LHCN-M2 (cell line): ENCODE results near the gene HHAT. TPM values are rescaled to one million over a fixed set of nuclear protein-coding genes. Genes with fewer than 3 reads are reported as not detected.
A peak's percentile ranks its signal among the peaks of the same experiment; 100 is the strongest.
"Not testable (repeated sequence)": the region's sequence is repeated elsewhere in the genome, so short reads cannot be mapped to it uniquely, and the experiment has no call there.

ENCODE experiments used
- DNase-seq: peaks from one replicate; pipeline ENCODE4 v3.0.0-alpha.2; 2012; ENCODE audit warnings: low read depth
- total RNA-seq: library from RNA; depleted of rRNA; stranded (reverse); fragments of >200 nt; gene quantifications from 2 replicates; pipeline ENCODE4 v1.2.3, GENCODE V29; 2014

The HHAT gene
- total RNA-seq, 1 experiment from 2014 or later: 24.6 TPM

- DNase-seq: no peak
These were observed 312.9 kb downstream of the HHAT start for GRCh38 chr1:210641582-210641981.

- DNase-seq: no peak
These were observed 317.0 kb downstream of the HHAT start for GRCh38 chr1:210645582-210646257.

GRCh38 chr1:210646258-210646616 is 317.5 kb downstream of the HHAT start:
- no peak for DNase-seq

- peak; percentile 70 for DNase-seq
These were observed 319.0 kb downstream of the HHAT start for GRCh38 chr1:210647406-210648333.

GRCh38 chr1:210648588-210649269 is 320.0 kb downstream of the HHAT start:
- no peak for DNase-seq

GRCh38 chr1:210650403-210650802 is 321.7 kb downstream of the HHAT start:
- no peak for DNase-seq

GRCh38 chr1:210652329-210652954 is 323.7 kb downstream of the HHAT start:
- no peak for DNase-seq

DNA sequence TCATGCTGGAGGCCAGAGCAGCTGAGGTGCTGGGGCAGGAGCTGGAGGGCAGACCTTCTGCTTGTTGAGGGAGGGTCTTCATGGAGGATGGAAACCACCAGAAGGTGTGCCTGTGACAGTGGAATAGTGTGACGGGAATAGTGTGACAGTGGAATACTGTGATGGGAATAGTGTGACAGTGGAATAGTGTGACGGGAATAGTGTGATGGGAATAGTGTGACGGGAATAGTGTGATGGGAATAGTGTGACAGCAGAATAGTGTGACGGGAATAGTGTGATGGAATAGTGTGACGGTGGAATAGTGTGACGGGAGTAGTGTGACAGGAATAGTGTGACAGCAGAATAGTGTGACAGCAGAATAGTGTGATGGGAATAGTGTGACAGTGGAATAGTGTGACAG is 325.1 kb downstream of the HHAT start:
- DNase-seq: no peak

DNA sequence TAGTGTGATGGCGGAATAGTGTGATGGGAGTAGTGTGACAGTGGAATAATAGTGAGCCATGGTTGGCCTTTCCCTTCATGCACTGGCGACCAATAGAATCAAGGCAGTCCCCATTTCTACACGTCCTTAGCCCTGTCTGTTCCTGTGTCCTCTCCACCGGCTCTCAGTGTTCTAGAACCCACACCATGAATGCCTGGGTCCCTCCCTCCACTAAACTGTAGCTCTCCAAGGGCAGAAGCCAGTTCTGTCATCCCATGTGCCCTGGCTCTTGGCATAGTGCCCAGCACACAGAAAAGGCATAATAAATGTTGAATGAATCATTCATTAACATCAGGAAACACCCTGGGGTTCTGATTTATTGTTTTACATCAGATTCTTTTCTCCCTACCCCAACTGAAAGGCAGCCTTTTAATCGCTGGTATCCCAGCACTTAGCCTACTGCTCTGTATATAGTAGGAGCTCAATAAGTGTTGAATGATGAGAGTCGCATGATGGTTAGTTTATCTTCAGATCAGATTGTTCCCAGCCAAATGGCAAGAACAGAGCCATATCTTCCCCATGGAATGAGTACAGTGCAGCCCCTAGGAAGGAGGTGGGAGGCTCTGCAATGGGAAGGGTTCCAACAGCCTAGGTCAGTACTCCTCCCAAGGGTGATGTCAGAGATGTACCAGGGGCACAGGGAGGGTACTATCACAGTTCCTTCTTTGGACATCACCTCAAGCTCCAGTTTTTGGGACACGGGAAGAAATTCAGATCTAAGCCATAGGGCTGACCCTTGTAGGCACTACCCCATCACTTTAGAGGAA is 325.7 kb downstream of the HHAT start:
- DNase-seq: no peak

DNA sequence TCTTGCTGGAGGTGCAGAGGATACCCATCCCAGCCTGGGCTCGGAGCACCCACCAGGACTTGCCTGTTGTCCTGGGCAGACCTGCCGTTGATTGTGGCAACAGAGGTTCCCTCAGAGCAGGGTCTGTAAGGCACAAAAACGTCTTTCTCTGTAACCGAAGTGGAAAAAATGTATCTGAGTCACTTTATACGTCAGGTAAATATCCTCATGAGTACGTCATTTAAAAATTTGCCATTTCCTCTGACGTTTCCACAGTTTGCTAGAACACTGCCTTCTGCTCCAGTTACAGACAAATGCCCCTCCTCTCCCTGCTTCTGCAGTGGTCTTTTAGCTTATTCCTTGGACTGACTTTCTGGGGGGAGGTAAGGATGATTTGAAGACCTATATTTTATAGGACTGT is 326.8 kb downstream of the HHAT start:
- no peak for DNase-seq

- no peak for DNase-seq
These were observed 329.1 kb downstream of the HHAT start for GRCh38 chr1:210657806-210658205.

GRCh38 chr1:210661520-210661919 is 332.8 kb downstream of the HHAT start:
- DNase-seq: not testable (repeated sequence)

- DNase-seq: no peak
These were observed 333.8 kb downstream of the HHAT start for GRCh38 chr1:210662291-210663050.

DNA sequence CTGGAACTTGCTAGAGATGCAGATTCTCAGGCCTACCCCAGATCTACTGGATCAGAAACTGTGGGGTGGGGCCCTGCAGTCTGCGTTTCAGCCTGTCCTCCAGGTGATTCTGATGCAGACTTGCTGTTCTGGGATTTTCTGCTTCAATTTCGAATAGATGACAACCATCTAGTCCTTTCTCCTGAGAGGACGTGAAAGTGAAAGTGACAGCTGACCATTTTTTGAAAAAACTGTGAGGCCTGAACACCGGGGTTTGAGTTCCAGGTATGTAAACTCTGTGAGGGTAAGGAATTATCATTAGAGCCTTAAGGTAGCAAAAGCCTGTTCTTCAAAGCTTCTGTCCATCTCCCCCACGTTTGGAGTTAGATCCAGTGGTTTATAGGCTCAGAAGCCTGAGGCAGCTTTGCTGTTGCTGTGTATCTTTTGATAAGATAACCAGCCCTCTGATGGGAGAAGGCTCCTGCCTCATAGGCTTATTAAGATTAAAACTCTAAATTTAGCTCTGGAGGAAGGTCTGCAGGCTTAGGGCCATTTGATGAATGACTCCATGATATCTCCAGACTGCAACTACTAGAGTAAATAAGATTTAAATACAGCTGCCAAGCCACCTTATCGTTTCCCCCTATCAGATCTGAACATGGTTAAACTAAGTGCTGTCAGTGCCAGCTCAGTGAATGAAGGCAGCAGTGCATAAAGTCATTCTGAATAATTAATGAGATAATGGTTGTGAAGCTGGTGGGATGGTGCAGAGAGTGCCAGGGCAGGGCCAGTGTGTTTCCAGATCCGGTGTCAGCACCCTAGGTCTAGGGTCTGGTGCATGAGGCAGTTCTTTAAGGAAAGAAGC is 335.2 kb downstream of the HHAT start:
- no peak for DNase-seq

GRCh38 chr1:210669951-210670350 is 341.2 kb downstream of the HHAT start:
- DNase-seq: no peak

DNA sequence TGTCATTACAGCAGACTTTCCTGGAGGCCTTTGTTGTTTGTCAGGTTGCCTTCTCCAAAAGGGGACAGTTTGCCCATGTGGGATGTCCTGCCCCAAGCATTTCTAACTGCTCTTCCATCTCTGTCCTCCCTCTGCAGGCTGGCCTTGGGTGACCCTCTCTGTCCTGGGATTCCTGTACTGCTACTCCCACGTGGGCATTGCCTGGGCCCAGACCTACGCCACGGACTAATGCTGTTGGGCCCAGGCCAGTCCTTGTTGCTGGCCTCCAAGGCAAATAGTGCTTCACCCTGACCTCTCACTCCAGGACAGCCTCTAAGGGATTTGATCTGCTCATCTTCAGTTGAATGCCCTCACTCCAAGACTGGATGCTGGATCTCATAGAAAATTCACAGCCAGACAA is 345.4 kb downstream of the HHAT start:
- no peak for DNase-seq

GRCh38 chr1:210676539-210676938 is 347.8 kb downstream of the HHAT start:
- DNase-seq: no peak

GRCh38 chr1:210677533-210677932 is 348.8 kb downstream of the HHAT start:
- no peak for DNase-seq

- DNase-seq: no peak
These were observed 349.6 kb downstream of the HHAT start for GRCh38 chr1:210678306-210678705.
